HepG2 (cell line): Measurements from ENCODE around the gene SIT1.

Experiments
- ESRRA ChIP-seq: sonication (generic); formaldehyde crosslinking; IDR thresholded peaks from 2 replicates; pipeline ENCODE4 v1.5.1; 2020; ENCODE audit warnings: mild to moderate bottlenecking, low read depth, missing genetic modification reagents
- HNRNPK ChIP-seq: fragments of 200-400 bp; formaldehyde crosslinking; IDR thresholded peaks from 2 replicates; pipeline ENCODE4 v1.6.1; 2018; ENCODE audit warnings: low read length, low read depth, moderate library complexity, mild to moderate bottlenecking; ENCODE audit not compliant: poor library complexity, severe bottlenecking
- ZFP36 ChIP-seq: fragments of 150-350 bp; IDR thresholded peaks from 2 replicates; pipeline ENCODE4 v1.6.1; 2018; ENCODE audit warnings: borderline replicate concordance, low read length, low read depth; ENCODE audit not compliant: partially characterized antibody
- ZNF737 ChIP-seq: sonication (generic); formaldehyde crosslinking; IDR thresholded peaks from 2 replicates; pipeline ENCODE4 v1.5.0; 2020; ENCODE audit warnings: missing genetic modification reagents, mild to moderate bottlenecking, borderline replicate concordance
- TF ChIP-seq, protein P1 (sequence below), 2 experiments: fragments of 450-650 bp in 1 of 2; sonication (generic) in 1 of 2; formaldehyde crosslinking in 1 of 2; IDR thresholded peaks; 2 replicates each; pipeline versions ENCODE4 v1.6.1 to v1.8.0; 2016 to 2022; ENCODE audit warnings: antibody characterized with exemption in 1 of 2, mild to moderate bottlenecking in 1 of 2, missing genetic modification reagents in 1 of 2
- TF ChIP-seq, protein P2 (sequence below): sonication (generic); formaldehyde crosslinking; IDR thresholded peaks from 2 replicates; pipeline ENCODE4 v1.4.0; 2020; ENCODE audit warnings: missing genetic modification reagents
- TF ChIP-seq, protein P3 (sequence below): sonication (generic); formaldehyde crosslinking; IDR thresholded peaks from one replicate; pipeline ENCODE4 v1.5.1; 2020; ENCODE audit warnings: mild to moderate bottlenecking, missing genetic modification reagents; ENCODE audit errors: not compliant biosample characterization

DNA sequence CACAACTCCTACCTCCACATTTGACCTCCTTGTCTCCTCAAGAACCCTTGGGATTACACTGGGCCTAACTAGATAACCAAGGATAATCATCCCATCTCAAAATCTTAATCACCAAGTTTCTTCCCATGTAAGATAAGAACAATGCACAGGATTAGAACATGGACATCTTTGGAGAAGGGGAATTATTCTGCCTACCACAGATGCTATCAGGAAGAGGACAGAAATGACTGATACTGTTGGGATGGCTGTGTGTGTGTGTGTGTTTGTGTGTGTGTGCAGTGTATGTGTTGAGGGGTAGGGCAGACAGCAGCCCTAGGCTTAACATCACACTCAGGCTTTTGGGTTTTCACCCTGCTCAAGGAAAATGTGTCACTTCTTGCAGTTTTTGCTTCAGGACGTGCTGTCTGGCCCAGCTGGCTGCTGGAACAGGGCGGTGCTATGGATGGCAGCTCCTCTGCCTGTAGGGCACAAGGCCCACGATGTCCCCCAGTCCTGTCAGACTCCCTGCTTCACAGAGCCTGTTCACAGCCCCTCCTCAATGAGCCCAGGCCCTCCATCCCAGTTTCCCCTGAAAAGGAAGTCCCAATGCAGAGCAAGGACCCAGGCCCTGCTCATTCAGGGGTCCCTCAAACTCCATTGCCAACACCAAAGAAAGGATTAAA lies 30.7 kb upstream of the SIT1 start:
- TF ChIP-seq HNRNPK (no peak), ZNF737 (no peak), ZFP36 (no peak), ESRRA (CRISPR knock-in tag) (no peak)
- TF ChIP-seq, protein P1, sequence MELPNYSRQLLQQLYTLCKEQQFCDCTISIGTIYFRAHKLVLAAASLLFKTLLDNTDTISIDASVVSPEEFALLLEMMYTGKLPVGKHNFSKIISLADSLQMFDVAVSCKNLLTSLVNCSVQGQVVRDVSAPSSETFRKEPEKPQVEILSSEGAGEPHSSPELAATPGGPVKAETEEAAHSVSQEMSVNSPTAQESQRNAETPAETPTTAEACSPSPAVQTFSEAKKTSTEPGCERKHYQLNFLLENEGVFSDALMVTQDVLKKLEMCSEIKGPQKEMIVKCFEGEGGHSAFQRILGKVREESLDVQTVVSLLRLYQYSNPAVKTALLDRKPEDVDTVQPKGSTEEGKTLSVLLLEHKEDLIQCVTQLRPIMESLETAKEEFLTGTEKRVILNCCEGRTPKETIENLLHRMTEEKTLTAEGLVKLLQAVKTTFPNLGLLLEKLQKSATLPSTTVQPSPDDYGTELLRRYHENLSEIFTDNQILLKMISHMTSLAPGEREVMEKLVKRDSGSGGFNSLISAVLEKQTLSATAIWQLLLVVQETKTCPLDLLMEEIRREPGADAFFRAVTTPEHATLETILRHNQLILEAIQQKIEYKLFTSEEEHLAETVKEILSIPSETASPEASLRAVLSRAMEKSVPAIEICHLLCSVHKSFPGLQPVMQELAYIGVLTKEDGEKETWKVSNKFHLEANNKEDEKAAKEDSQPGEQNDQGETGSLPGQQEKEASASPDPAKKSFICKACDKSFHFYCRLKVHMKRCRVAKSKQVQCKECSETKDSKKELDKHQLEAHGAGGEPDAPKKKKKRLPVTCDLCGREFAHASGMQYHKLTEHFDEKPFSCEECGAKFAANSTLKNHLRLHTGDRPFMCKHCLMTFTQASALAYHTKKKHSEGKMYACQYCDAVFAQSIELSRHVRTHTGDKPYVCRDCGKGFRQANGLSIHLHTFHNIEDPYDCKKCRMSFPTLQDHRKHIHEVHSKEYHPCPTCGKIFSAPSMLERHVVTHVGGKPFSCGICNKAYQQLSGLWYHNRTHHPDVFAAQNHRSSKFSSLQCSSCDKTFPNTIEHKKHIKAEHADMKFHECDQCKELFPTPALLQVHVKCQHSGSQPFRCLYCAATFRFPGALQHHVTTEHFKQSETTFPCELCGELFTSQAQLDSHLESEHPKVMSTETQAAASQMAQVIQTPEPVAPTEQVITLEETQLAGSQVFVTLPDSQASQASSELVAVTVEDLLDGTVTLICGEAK (IDR thresholded peaks at IDR 0.05): no peak
- TF ChIP-seq, protein P1 (CRISPR knock-in tag; IDR thresholded peaks at IDR 0.05): no peak
- TF ChIP-seq, protein P2, sequence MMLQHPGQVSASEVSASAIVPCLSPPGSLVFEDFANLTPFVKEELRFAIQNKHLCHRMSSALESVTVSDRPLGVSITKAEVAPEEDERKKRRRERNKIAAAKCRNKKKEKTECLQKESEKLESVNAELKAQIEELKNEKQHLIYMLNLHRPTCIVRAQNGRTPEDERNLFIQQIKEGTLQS (CRISPR knock-in tag): no peak
- TF ChIP-seq, protein P3, sequence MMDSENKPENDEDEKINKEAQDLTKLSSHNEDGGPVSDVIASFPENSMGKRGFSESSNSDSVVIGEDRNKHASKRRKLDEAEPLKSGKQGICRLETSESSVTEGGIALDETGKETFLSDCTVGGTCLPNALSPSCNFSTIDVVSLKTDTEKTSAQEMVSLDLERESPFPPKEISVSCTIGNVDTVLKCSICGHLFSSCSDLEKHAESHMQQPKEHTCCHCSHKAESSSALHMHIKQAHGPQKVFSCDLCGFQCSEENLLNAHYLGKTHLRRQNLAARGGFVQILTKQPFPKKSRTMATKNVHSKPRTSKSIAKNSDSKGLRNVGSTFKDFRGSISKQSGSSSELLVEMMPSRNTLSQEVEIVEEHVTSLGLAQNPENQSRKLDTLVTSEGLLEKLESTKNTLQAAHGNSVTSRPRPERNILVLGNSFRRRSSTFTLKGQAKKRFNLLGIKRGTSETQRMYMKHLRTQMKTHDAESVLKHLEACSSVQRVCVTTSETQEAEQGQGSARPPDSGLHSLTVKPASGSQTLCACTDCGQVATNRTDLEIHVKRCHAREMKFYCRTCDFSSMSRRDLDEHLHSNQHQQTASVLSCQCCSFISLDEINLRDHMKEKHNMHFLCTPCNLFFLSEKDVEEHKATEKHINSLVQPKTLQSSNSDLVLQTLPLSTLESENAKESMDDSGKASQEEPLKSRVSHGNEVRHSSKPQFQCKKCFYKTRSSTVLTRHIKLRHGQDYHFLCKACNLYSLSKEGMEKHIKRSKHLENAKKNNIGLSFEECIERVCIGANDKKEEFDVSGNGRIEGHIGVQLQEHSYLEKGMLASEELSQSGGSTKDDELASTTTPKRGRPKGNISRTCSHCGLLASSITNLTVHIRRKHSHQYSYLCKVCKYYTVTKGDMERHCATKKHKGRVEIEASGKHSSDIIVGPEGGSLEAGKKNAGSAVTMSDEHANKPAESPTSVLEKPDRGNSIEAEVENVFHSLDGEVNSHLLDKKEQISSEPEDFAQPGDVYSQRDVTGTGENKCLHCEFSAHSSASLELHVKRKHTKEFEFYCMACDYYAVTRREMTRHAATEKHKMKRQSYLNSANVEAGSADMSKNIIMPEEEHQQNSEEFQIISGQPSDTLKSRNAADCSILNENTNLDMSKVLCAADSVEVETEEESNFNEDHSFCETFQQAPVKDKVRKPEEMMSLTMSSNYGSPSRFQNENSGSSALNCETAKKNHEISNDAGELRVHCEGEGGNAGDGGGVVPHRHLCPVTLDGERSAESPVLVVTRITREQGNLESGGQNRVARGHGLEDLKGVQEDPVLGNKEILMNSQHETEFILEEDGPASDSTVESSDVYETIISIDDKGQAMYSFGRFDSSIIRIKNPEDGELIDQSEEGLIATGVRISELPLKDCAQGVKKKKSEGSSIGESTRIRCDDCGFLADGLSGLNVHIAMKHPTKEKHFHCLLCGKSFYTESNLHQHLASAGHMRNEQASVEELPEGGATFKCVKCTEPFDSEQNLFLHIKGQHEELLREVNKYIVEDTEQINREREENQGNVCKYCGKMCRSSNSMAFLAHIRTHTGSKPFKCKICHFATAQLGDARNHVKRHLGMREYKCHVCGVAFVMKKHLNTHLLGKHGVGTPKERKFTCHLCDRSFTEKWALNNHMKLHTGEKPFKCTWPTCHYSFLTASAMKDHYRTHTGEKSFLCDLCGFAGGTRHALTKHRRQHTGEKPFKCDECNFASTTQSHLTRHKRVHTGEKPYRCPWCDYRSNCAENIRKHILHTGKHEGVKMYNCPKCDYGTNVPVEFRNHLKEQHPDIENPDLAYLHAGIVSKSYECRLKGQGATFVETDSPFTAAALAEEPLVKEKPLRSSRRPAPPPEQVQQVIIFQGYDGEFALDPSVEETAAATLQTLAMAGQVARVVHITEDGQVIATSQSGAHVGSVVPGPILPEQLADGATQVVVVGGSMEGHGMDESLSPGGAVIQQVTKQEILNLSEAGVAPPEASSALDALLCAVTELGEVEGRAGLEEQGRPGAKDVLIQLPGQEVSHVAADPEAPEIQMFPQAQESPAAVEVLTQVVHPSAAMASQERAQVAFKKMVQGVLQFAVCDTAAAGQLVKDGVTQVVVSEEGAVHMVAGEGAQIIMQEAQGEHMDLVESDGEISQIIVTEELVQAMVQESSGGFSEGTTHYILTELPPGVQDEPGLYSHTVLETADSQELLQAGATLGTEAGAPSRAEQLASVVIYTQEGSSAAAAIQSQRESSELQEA (CRISPR knock-in tag): no peak
